Epidermal melanocyte (primary cell): Measurements from ENCODE around the gene PDE4D.

Experiments used
- DNase-seq: peaks from one replicate; pipeline ENCODE4 v3.0.0; 2011; ENCODE audit warnings: low spot score; ENCODE audit not compliant: insufficient read length

PDE4D gene

DNA sequence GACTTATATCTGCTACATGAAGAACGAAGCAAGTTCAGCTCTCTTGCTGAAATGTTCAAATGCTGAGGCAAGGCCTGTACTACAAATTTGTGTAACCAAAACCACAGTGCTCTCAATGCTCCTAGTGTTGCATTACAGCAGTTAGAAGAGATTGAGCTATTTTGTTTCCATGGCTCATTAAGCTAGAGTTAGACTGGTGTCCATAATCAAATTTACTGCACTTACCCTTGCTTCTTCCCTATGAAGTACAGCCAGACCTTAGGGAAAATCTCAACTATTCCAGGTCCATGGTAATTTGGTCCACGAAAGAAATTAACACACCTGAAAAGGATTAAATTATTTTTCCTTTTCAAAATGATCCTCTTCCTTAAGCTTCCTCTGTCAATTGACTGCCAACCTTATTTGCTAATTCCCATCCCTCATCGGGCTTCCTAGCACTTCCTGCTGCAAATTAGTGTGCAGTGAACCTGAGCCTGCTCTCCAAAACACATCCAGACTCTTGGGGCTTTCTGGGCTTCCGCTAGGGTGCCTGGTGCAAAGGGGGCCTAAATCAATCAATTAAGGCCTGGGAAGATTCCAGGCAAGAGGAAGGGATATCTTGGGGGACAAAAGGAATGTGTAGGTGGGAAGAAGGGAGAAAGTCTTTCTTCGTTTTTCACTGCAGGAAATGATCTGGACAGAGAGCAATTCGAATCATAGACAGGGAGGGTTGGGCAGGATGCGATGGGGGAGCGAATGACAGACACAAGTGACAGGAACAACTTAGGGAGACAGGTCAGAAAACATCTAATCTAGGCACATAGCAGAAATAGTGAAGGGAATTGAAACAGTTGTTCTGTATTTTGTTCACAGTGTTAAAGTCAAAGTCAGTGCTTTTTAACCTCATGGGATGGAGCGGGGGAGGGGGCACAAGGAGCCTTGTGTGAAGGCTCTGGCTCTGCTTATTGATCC, 768.2 kb downstream of the PDE4D start:
- DNase-seq: no peak

DNA sequence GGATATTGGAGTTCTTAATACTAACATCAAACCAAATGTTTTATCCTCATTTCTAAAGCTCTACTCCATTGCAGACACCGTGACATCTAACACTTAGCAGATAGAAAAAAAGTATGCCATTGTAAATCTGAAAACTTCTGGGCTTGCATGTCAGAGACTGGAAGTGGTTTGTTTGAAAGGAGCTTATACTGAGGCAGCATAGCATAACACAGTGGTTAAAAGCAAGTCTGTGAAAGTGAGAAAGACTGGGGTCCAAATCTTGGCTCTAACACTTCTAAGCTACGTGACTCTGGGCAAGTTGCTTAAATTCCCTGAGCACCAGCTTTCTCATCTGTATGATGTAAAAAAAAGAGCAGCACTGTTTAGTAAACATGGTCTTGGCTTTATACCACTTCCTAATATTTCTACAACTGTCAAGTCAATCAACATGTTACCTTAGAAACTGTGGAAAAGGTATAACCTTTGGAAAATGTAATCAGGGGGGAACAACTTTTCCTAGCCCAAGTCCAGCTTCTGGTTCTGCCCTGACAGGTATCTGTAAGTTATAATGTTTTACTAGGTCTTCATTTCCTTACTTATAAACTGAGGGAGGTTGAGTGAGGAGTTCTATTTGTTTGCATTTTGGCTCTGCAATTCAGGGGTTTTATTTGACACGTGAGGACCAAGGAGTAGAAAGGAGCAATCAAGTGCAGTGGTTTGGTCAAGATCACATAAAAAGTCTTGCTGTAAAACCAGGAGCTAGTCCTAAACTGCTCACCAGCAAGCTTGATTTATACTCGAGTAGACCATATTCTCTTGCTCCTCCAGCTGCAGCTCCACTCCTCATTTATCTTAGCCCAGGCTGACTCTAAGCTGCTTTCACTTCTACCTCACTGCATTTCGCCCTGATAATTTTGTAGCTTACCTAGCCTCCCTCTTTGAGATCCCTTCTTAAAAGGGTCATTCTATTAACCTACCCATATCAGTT, 769.6 kb downstream of the PDE4D start:
- no peak for DNase-seq

DNA sequence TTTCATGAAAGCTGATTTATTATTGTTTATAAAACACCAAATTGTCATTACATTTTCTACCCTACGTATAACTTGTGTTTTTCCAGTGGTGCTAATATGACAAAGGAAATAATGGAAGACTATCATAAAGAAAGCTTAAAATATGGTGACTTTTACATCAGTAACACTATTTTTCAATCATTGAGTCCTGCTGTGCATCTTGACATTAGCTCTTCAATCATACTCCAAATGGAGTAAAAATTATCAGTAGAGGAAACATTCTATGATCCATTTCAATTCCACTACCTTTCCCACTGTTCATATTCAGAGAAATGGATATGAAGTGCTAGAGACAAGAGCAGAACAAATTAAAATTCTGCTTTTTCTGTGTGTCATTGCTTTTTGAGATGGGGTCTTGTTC, 774.0 kb downstream of the PDE4D start:
- DNase-seq: no peak

DNA sequence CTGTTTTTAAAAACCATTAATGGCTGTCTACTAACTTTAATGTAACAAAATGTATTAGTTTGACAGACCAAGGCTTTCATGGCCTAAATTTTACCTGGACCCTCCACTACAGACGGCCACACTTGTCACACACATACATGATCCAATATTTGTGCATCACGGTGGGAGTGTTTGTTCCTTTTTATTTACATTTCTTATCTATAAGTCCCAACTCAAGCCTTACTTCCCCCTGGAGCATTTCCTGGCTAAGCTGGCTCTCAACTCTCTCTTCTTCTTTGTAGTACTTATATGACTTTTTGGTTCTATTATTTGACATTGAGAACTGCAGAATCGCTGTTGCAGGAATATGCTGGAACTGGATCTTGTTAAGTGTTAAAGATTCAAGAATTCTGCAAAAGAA, 776.2 kb downstream of the PDE4D start:
- DNase-seq: no peak

DNA sequence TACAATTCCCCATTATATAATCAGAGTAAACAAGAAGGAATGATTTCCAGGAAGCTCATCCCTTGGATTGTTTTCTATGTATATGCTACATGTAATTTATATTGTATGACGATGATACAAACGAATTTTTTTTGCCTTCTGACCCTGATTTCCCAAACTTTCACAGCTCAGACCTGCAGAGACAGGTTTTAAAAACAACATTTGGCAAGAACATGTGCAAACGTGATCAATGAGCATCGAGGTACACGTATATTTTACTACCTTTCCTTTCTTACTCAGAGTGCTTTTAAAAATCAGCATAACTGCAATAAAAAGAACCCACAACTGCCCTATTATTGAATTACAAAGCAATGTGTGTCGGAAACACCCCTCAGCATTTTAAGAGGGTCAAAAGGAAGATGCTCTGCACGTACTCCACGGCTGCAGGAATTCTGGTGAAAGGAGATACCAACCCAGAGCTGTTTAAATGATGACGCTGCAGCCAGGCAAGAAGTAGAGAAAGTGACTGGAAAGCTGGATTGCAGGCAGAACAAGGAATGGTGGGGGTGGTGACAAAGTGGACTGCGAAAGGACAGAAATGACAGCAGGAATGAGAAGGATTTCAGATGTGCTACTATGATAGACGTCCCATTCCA, 777.2 kb downstream of the PDE4D start:
- DNase-seq: no peak

DNA sequence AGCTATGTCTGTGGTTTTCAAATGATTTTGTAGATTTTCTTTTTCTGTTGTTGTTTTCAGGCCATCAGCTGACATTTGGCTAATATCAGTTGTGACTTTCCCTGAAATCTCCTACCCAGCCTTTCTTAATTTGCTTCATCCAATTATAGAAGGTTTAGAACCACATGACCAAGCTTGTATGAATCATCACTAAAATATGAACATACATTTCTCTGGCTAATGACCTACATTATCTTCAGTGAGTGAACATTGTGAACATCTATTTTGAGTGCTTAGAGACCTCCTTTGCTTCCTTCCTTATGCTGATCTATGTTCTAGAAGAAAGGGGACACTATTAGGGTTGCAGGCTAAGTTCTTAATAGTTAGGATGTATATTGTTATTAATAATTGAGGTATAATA, 778.2 kb downstream of the PDE4D start:
- no peak for DNase-seq

DNA sequence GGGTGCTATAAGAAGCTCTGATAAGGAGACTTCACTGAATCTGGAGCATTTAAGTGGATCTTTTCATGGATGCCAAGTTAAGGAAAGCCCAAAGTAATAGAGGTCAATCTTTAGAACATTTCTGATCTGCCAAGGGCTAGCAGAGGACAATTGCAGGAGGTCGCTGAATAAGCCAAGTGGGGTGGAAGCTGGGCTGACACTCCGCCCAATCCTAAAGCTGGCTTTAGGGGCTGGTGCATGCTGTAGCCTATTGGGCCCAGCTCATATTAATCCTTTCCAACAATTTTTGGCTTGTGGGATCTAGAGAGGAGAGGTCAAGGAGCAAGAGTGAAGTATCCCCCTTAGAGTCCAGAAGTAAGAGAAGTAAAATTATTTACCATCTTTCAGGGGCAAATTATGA, 784.1 kb downstream of the PDE4D start:
- DNase-seq: no peak

DNA sequence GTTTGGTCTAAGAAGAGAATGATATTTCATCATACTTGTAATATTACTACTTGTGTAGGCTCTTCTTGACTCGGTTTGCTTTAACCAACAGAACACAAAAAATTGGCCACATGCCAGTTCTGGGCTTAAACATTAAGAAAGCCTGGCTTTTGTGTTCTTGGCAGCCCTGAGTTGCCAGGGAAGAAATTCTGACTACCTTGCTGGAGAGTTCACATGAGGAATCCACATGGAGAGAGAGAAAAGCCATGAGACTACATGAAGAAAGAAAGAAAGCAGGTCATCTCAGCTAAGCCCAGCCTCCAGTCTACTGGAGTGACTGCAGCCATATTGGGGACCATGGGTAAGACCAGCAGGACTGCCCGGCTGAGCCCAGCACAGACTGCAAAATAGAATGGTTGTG, 785.8 kb downstream of the PDE4D start:
- no peak for DNase-seq

DNA sequence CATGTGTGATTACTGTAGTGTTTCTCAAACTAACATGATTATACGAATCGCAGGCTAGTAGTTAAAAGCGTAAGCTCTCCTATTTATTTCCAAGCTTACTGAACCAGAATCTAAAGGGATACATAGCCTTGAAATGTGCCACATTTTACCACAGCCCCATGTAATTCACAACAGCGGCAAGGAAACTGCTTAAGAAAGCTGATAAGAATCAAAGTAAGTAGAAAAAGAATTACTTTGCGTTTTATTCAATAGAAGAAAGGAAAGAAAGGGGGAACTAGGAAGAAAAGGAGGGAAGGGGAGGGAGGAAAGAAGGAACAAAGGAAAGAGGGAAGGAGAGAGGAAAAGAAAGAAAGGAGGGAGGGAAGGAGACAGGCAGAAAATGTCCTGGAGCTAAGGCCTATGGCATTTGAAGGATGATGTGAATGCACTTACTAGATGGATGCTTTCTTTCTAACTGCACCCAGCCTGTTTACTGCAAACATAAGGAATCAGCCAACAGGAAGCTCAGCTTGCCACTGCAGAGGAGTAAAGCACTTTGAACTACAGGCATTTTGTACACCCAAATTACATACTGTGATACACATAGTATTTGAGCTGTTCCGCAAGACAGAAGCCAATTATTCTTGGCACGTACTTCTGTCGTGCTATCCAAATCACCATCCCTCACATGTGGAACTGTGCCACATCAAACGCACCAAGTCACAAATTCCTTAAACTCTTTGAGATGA, 789.0 kb downstream of the PDE4D start:
- DNase-seq: no peak

DNA sequence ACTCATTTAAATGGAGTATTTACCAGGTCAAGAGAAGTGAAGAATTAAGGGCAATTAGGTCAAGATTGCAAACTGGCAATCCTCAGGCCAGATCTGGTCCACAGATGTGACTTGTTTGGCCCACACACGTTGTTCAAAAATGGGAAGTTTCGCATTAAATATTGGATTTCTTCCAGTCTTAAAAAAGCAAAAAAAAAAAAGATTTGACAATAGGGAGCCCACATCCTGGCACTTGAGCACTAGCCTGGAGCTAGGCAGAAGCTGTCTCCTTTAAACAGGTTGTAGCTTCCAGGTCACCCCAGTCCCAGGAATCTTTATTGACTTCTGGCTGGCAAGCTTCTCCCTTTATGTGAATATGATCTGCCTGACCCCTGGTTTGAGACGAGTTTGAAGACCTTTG, 790.2 kb downstream of the PDE4D start:
- no peak for DNase-seq

DNA sequence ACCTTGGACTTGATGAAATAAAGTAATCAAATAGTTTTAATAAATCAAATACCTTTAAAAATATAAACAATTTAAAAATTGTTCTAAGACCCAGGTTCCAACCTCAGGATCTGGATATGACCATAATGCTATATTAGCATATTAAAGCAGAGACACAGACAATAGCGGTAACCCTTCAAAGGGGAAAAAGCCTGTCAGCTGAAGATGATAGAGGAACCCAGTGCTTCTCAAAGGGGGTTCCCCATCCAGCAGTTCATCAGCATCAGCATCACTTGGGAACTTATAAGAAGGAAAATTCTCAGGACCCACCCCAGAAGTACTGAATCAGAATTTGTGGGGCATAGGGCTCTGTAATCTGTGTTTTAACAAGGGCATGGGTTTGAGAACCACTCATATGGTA, 791.1 kb downstream of the PDE4D start:
- no peak for DNase-seq

DNA sequence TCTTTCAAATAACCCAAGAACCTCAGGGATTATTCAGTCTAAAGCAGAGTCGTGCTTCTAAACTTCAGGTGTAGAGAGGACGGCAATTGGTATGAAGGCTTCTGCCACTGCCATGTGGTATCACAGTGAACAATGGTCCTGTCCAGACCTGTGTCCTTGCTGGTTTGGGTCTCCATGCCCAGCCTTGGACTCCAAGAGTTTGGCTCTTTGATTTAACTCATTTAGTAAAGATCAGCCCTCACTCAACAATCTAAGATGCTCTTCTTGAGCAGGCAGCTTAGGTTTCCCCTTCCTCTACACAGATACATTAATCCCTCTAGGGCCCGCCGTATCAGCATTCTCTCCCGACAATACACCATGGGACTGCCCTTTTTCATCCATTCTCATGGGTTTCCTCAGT, 792.7 kb downstream of the PDE4D start:
- no peak for DNase-seq

DNA sequence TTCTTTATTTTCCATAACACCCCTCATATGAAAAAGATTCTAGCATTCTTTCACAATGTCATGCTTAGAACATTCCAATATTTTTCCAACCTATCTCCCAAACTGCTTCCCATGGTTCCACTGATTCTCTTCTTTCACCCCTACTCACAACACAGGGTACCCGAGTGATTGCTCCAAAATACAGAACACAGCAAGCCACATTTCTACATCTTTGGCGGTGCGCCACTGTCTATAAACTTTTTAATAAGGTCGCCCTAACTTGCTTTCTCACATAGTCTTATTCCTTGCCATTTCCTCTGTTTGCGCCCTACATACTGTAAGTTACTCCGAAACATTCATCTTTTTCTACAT, 793.6 kb downstream of the PDE4D start:
- no peak for DNase-seq

DNA sequence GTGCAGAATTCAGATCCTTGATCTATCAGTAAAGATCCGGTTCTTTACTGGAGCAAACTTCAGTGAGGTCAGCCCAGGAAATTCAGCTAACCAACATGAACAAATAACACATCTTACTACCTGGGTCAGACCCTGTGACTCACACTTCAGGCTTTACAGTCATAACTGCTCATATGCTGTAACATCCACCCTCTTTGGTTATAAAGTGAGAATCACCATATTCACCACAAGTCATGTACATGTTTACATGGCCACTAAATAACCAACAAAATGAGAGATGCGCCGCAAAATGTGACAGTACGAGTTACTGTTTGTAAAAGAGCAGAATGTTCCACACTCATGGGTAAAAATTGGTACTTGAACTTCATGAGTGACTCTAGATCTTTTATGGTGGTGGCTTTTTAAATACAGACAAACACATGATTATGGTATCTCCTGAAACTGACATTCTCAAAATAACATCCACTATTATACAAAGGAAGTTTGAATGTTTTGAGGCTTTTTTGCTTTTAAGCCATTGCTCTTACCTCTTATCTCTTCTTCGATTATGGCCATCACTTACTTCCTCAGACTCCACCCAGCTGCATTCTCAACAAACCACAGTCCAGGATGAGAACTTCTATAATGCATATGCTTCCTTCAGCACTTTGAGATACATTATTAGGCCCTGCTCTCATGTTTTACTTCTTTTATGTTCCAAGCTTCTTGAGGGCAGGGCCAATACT, 794.1 kb downstream of the PDE4D start:
- no peak for DNase-seq

DNA sequence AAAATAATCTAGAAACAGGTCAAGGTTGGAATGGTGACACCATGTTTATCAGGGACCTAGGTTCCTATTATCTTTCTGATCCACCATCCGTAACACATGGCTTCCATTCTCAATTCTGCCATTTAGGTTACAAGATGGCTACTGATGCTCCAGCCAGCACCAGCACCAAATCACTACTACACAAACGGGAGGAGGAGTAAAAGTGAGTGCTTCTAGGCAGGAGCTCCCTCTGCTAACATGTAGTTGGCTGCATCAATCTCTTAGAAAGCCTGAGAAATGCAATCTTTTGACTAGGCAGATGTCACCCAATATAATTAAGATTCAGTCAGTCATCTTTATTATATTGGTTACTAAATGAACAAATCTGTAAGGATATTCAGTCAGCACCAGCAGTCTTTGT, 794.8 kb downstream of the PDE4D start:
- no peak for DNase-seq

DNA sequence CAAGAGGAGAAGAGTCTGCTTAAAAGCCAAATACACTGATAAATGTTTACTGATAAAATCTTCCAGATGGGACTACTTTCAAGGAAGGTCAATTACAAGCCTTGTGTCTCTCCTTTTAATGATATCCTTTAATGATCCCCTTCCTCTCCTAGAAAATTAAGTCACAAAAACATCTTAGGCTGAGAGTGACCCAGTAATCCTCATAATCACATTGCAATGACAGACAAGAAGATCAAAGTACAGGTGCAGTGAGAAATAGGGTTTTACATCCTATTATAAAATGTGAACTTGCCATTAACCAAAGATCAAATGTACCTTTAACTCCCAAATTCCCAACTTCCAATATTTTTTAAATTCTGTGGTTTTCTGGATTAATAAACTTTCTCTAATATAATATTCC, 795.8 kb downstream of the PDE4D start:
- DNase-seq: no peak

DNA sequence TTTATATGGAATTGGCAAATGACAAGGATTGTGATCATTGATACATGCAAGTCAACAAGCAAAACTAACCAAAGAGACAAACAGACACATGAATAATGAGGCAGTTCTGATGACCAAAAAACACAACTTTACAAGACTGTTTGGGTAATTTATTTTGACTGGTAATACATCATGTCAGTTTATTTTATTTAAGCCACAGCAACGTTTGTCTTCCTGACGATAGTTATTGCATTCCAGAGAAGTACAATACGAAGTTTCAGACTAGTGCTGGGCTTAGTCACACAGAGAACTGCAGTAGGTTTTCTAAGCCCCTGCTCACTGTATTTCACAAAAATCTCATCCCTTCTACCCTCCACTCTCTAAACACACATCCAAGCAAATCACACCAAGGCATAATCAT, 796.4 kb downstream of the PDE4D start:
- no peak for DNase-seq

DNA sequence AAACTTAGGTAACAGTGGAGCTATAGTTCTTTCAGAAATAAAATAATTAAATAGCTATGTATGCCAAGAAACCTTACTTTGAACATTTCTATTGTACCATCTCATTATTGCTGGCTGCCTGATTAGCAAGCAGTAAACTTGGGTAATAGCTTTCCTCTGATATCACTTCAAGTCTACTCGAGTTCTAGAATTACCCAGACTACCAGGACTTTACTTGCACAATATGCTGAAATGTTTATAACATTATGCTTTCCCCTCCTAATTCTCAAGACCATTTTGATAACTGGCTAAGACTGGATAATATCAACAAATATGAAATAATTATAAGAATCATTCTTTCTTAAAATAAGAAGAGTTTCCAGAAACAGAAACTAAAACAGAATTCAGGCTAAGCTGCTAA, 798.0 kb downstream of the PDE4D start:
- no peak for DNase-seq

DNA sequence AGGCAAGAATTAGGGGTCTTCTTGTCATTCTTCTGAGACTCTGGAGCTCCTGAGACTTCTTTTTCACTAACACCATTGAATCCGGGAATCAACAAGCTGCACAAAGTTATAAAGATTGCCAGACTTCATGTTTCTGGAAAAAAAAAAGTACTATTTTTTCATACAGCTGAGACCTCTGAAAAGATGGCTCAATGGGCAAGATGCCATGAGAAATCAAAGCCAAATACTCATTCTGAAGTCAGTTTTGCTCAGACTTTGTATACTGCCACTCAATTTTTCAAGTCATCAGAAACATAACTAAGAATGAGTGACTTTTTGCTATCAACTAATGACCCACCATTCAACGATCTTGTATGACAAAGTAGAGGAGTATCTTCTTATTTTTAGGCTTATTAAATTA, 798.7 kb downstream of the PDE4D start:
- DNase-seq: no peak

DNA sequence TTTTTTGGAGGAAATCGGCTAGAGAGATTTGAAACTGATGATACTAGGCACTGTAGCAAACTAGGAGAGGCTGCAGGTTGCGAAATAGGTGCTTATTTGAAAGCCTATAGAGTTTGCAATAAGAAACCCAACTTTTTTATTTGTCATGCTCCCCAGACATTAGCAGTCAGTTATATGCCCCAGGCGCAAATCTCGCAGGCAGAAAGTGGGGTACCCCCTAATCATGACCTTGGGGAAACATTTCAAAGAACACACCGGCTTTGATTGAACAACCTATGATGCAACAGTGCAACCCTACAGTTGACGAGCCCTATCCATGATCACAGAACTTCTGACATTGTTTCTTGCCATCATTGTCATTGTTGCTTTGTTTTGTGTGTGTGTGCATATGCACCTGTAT, 800.2 kb downstream of the PDE4D start:
- no peak for DNase-seq

DNA sequence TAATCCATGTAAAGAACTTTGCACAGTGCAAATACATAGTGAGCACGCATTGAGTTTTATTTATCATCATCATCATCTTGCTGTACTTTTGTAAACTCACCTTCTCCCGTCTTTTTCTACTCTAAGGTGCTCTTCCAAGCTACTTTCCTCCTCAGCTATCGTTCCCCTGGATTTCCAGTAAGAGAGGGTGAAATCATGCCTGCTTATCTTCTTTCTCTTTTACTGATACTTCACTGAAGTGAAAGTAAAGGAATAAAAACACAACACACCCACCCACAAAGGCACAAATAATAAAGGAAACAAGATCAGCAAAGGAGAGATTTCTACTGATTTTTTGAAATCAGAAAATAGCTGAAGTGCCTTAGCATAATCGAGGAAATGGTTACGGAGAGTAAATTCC, 800.8 kb downstream of the PDE4D start:
- DNase-seq: no peak
